Fibroblast of lung (primary cell): Measurements from ENCODE around the gene IFT122. TPM values are rescaled to one million over a fixed set of nuclear protein-coding genes. Genes with fewer than 3 reads are reported as not detected.
A peak's percentile ranks its signal among the peaks of the same experiment; 100 is the strongest.

Experiments used
- DNase-seq, 2 donors: peaks; one replicate each; pipeline versions ENCODE4 v3.0.0 to v3.0.0-alpha.2; 2010; ENCODE audit warnings: low read depth in 2 of 2
- H2AFZ ChIP-seq: 2 replicates; pipeline ENCODE4 v1.5.1; 2012; ENCODE audit warnings: low read length, control low read depth, inconsistent platforms
- H3K27ac ChIP-seq: 2 replicates; pipeline ENCODE4 v1.5.1; 2011; ENCODE audit warnings: low read length, control low read depth; ENCODE audit not compliant: insufficient read depth
- H3K27me3 ChIP-seq: 2 replicates; pipeline ENCODE4 v1.5.1; 2011; ENCODE audit warnings: mild to moderate bottlenecking, low read length; ENCODE audit not compliant: control insufficient read depth, insufficient read depth
- H3K36me3 ChIP-seq: 2 replicates; pipeline ENCODE4 v1.5.1; 2011; ENCODE audit warnings: low read length; ENCODE audit not compliant: control insufficient read depth, insufficient read depth
- H3K4me1 ChIP-seq: 2 replicates; pipeline ENCODE4 v1.5.1; 2011; ENCODE audit warnings: low read length; ENCODE audit not compliant: control insufficient read depth, insufficient read depth; ENCODE audit errors: extremely low read depth
- H3K4me2 ChIP-seq: 2 replicates; pipeline ENCODE4 v1.5.1; 2011; ENCODE audit warnings: low read length, control low read depth; ENCODE audit not compliant: insufficient read depth; ENCODE audit errors: extremely low read depth
- H3K4me3 ChIP-seq, 4 experiments: fragments of 200-600 bp in 1 of 4; sonication (generic) in 1 of 4; replicated peaks in 1 of 4; 2 replicates each; pipeline ENCODE4 v1.5.1; 2011 to 2016; ENCODE audit warnings: low read length in 4 of 4, low read depth in 3 of 4, mild to moderate bottlenecking in 3 of 4, control low read depth in 2 of 4, inconsistent platforms in 1 of 4, mixed read lengths in 1 of 4; ENCODE audit not compliant: insufficient read depth in 1 of 4; ENCODE audit errors: control extremely low read depth in 1 of 4
- H3K79me2 ChIP-seq: 2 replicates; pipeline ENCODE4 v1.5.1; 2012; ENCODE audit warnings: mild to moderate bottlenecking, low read length, inconsistent platforms; ENCODE audit not compliant: control insufficient read depth, insufficient read depth
- H3K9ac ChIP-seq: 2 replicates; pipeline ENCODE4 v1.5.1; 2011; ENCODE audit warnings: mild to moderate bottlenecking, low read length, control low read depth; ENCODE audit not compliant: insufficient read depth
- H3K9me3 ChIP-seq: 2 replicates; pipeline ENCODE4 v1.5.1; 2012; ENCODE audit warnings: low read depth, low read length; ENCODE audit not compliant: control insufficient read depth, insufficient read depth
- H4K20me1 ChIP-seq: 2 replicates; pipeline ENCODE4 v1.5.1; 2011; ENCODE audit warnings: low read length; ENCODE audit not compliant: control insufficient read depth, insufficient read depth; ENCODE audit errors: extremely low read depth
- CTCF ChIP-seq, 2 donors: IDR thresholded peaks in 1 of 2; conservative IDR thresholded peaks in 1 of 2; 1 replicate in 1 of 2; 2 replicates in 1 of 2; pipeline ENCODE4 v1.5.1; 2011 to 2012; ENCODE audit warnings: low read length in 2 of 2, control low read depth in 1 of 2, inconsistent platforms in 1 of 2, low read depth in 1 of 2, mild to moderate bottlenecking in 1 of 2
- EZH2 ChIP-seq: IDR thresholded peaks from 2 replicates; pipeline ENCODE4 v1.5.1; 2012; ENCODE audit warnings: low read length, control low read depth, mild to moderate bottlenecking; ENCODE audit errors: missing control alignments
- polyA plus RNA-seq, 2 donors: library from polyadenylated mRNA; depleted of rRNA in 1 of 2; stranded (reverse) in 1 of 2; unstranded in 1 of 2; fragments of >200 nt; gene quantifications; 2 replicates each; pipeline ENCODE4 v1.2.1, GENCODE V29; 2011 to 2012; ENCODE audit warnings: missing spikeins in 1 of 2
- total RNA-seq: library from RNA; depleted of rRNA; stranded (reverse); fragments of >200 nt; gene quantifications from 2 replicates; pipeline ENCODE4 v1.2.1, GENCODE V29; 2014

Gene IFT122
- total and polyA plus RNA-seq, 2 donors (not counting 1 experiment from before 2014, with no cell fraction given) = 13.2 to 27.2 TPM

- H3K36me3 ChIP-seq = peaks cover 1% of the 10 kb centered on the region
- H2AFZ ChIP-seq = no peak overlapping the region
- no peaks in the 10 kb centered on the region for H3K27me3 ChIP-seq
- H3K27ac ChIP-seq = no peak overlapping the region
- no peak for TF ChIP-seq CTCF (conservative IDR thresholded peaks at IDR 0.05 in 1 of 2, IDR thresholded peaks at IDR 0.05 in 1 of 2; ENCODE audit: low read depth in 1 of 2, low read length in 2 of 2)
- no peak for TF ChIP-seq EZH2
- H3K4me2 ChIP-seq = peak overlapping the region; percentile 15
- DNase-seq = no peak
- no peak overlapping the region for H3K9ac ChIP-seq
- H3K4me1 ChIP-seq = peaks cover 4% of the 10 kb centered on the region
- H3K79me2 ChIP-seq = no peaks in the 10 kb centered on the region
- no peaks in the 10 kb centered on the region for H3K9me3 ChIP-seq
- H3K4me3 ChIP-seq = no peak overlapping the region
- H4K20me1 ChIP-seq = no peaks in the 10 kb centered on the region
Measured at GRCh38 chr3:129460572-129460971, 20.5 kb downstream of the IFT122 start.

GRCh38 chr3:129461022-129461421 lies 21.0 kb downstream of the IFT122 start:
- peak; percentile 55 to 72 for DNase-seq
- Histone ChIP-seq H3K4me3 (no peak overlapping the region), H3K79me2 (no peaks in the 10 kb centered on the region), H3K9ac (no peak overlapping the region), H2AFZ (no peak overlapping the region), H3K27ac (no peak overlapping the region), H3K36me3 (peaks cover 1% of the 10 kb centered on the region), H3K27me3 (no peaks in the 10 kb centered on the region), H4K20me1 (no peaks in the 10 kb centered on the region), H3K4me1 (peaks cover 4% of the 10 kb centered on the region), H3K4me2 (peak overlapping the region; percentile 15), H3K9me3 (no peaks in the 10 kb centered on the region)
- no peak for TF ChIP-seq CTCF (conservative IDR thresholded peaks at IDR 0.05 in 1 of 2, IDR thresholded peaks at IDR 0.05 in 1 of 2; ENCODE audit: low read depth in 1 of 2, low read length in 2 of 2)
- TF ChIP-seq EZH2 = no peak

GRCh38 chr3:129461461-129462146 lies 21.6 kb downstream of the IFT122 start:
- Histone ChIP-seq H2AFZ (no peak overlapping the region), H3K36me3 (peaks cover 1% of the 10 kb centered on the region), H3K4me2 (no peak overlapping the region), H3K27ac (no peak overlapping the region), H3K79me2 (no peaks in the 10 kb centered on the region), H3K4me3 (no peak overlapping the region), H3K4me1 (peaks cover 4% of the 10 kb centered on the region), H3K27me3 (no peaks in the 10 kb centered on the region), H4K20me1 (no peaks in the 10 kb centered on the region), H3K9me3 (no peaks in the 10 kb centered on the region), H3K9ac (no peak overlapping the region)
- peak in 1 of 2 donors; percentile 34 for DNase-seq
- TF ChIP-seq EZH2 (no peak), CTCF (conservative IDR thresholded peaks at IDR 0.05 in 1 of 2, IDR thresholded peaks at IDR 0.05 in 1 of 2; ENCODE audit: low read depth in 1 of 2, low read length in 2 of 2) (no peak)
